Measurements from ENCODE around the gene RGS7. TPM values are rescaled to one million over a fixed set of nuclear protein-coding genes. Genes with fewer than 3 reads are reported as not detected.

RGS7 gene
- total RNA-seq, 1 experiment from 2014 or later: not detected

DNA sequence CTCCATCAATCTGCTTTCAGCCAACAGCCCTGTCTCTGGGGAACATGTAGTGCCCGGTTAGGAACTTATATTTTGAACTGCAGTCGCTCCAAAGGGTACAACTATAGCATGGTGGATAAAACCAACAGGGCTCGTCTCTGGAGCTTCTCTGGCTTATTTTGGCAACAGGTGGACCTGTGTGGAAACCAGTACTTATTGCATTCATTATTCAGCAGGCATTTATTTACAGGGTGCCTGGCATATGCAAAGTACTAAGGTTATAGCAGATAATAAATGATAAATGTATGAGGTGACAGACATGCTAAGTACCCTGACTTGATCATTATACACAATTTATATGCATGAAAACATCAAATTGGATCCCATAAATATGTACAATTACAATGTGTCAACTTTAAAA lies 93.7 kb downstream of the RGS7 start:
- Histone ChIP-seq H4K20me1 (ENCODE audit: insufficient read depth, low read depth, low read length) (no peaks in the 10 kb centered on the region), H3K4me2 (ENCODE audit: low read depth, low read length, poor library complexity, severe bottlenecking) (no peak overlapping the region), H3K9me2 (replicated peaks; ENCODE audit: insufficient read depth, low read length) (no peaks in the 10 kb centered on the region), H3K4me3 (ENCODE audit: low read length) (no peak overlapping the region), H3K27ac (ENCODE audit: low read length) (no peak overlapping the region), H3K9me3 (ENCODE audit: low read length) (no peaks in the 10 kb centered on the region), H3K27me3 (ENCODE audit: low read length) (no peaks in the 10 kb centered on the region), H3K36me3 (ENCODE audit: insufficient read depth, low read length) (no peaks in the 10 kb centered on the region), H2AFZ (ENCODE audit: low read length) (no peak overlapping the region), H3K4me1 (ENCODE audit: low read length) (no peaks in the 10 kb centered on the region), H3K79me2 (ENCODE audit: low read length) (no peaks in the 10 kb centered on the region), H3K9ac (ENCODE audit: low read length) (no peak overlapping the region)
- DNase-seq: no peak

DNA sequence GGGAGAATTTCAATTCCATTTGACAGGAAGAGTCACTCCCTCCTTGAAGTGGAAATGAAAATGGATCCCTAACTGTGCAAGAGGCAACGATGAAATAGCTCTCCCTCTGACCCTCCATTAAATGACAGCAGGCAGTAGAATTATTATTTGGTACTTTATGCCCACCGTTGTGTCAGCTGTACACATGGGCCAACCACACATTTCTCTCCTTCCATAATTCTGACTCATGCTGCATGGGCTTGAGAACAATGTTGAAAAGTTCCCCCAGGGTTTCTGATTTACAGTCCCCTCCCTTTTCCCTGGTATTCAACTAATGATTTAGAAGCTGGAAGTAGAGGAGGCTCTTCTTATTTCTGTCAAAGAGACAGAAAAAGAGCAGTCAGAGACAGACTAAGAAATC lies 103.5 kb downstream of the RGS7 start:
- H3K9me2 ChIP-seq (replicated peaks; ENCODE audit: insufficient read depth, low read length): no peaks in the 10 kb centered on the region

DNA sequence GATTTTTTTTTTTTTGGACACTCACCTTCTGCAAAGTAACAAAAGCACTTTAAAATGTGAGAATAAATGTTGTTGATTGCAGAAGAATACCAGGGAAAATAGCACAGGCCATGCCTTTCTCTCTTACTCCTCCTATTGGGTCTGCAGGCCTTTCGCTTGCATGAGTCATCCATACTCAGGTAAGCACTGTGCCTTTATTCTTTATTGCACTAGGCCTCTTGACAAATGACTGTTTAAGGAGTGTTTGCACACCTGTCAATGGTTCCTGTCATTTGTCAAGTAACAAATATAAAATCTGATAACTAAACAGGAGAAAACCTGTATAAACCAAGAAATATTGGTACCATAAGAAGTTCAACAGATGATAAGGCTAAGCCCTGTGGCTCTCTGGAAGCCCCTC lies 106.5 kb downstream of the RGS7 start:
- H3K9ac ChIP-seq (ENCODE audit: low read length): no peak overlapping the region
- H3K27ac ChIP-seq (ENCODE audit: low read length): no peak overlapping the region
- H3K4me1 ChIP-seq (ENCODE audit: low read length): no peaks in the 10 kb centered on the region
- no peaks in the 10 kb centered on the region for H3K79me2 ChIP-seq (ENCODE audit: low read length)
- no peaks in the 10 kb centered on the region for H4K20me1 ChIP-seq (ENCODE audit: insufficient read depth, low read depth, low read length)
- no peaks in the 10 kb centered on the region for H3K9me2 ChIP-seq (replicated peaks; ENCODE audit: insufficient read depth, low read length)
- H3K4me2 ChIP-seq (ENCODE audit: low read depth, low read length, poor library complexity, severe bottlenecking): no peak overlapping the region
- no peak for DNase-seq
- no peaks in the 10 kb centered on the region for H3K27me3 ChIP-seq (ENCODE audit: low read length)
- no peak overlapping the region for H3K4me3 ChIP-seq (ENCODE audit: low read length)
- no peaks in the 10 kb centered on the region for H3K9me3 ChIP-seq (ENCODE audit: low read length)
- no peak overlapping the region for H2AFZ ChIP-seq (ENCODE audit: low read length)
- no peaks in the 10 kb centered on the region for H3K36me3 ChIP-seq (ENCODE audit: insufficient read depth, low read length)

More for the DNA sequence above, 103.5 kb downstream of the RGS7 start:
- Histone ChIP-seq H3K79me2 (ENCODE audit: low read length) (no peaks in the 10 kb centered on the region), H3K27ac (ENCODE audit: low read length) (no peak overlapping the region), H3K9ac (ENCODE audit: low read length) (no peak overlapping the region), H3K4me3 (ENCODE audit: low read length) (no peak overlapping the region), H3K36me3 (ENCODE audit: insufficient read depth, low read length) (no peaks in the 10 kb centered on the region), H4K20me1 (ENCODE audit: insufficient read depth, low read depth, low read length) (no peaks in the 10 kb centered on the region), H3K4me2 (ENCODE audit: low read depth, low read length, poor library complexity, severe bottlenecking) (no peak overlapping the region), H3K4me1 (ENCODE audit: low read length) (no peaks in the 10 kb centered on the region), H2AFZ (ENCODE audit: low read length) (no peak overlapping the region), H3K9me3 (ENCODE audit: low read length) (no peaks in the 10 kb centered on the region), H3K27me3 (ENCODE audit: low read length) (no peaks in the 10 kb centered on the region)
- DNase-seq: no peak

- H3K79me2 ChIP-seq (ENCODE audit: low read length): no peaks in the 10 kb centered on the region
- H4K20me1 ChIP-seq (ENCODE audit: insufficient read depth, low read depth, low read length): no peaks in the 10 kb centered on the region
- H3K9ac ChIP-seq (ENCODE audit: low read length): no peak overlapping the region
- no peak overlapping the region for H3K4me2 ChIP-seq (ENCODE audit: low read depth, low read length, poor library complexity, severe bottlenecking)
- no peaks in the 10 kb centered on the region for H3K36me3 ChIP-seq (ENCODE audit: insufficient read depth, low read length)
- H3K9me3 ChIP-seq (ENCODE audit: low read length): no peaks in the 10 kb centered on the region
- H2AFZ ChIP-seq (ENCODE audit: low read length): no peak overlapping the region
- no peaks in the 10 kb centered on the region for H3K27me3 ChIP-seq (ENCODE audit: low read length)
- H3K4me1 ChIP-seq (ENCODE audit: low read length): no peaks in the 10 kb centered on the region
- H3K9me2 ChIP-seq (replicated peaks; ENCODE audit: insufficient read depth, low read length): no peaks in the 10 kb centered on the region
- H3K27ac ChIP-seq (ENCODE audit: low read length): no peak overlapping the region
- no peak overlapping the region for H3K4me3 ChIP-seq (ENCODE audit: low read length)
- DNase-seq: no peak
Measured at GRCh38 chr1:241240069-241240468, 116.9 kb downstream of the RGS7 start.

- Histone ChIP-seq H3K36me3 (ENCODE audit: insufficient read depth, low read length) (no peaks in the 10 kb centered on the region), H3K9ac (ENCODE audit: low read length) (no peak overlapping the region), H2AFZ (ENCODE audit: low read length) (no peak overlapping the region), H3K27me3 (ENCODE audit: low read length) (no peaks in the 10 kb centered on the region), H3K9me3 (ENCODE audit: low read length) (no peaks in the 10 kb centered on the region), H3K4me3 (ENCODE audit: low read length) (no peak overlapping the region), H3K79me2 (ENCODE audit: low read length) (no peaks in the 10 kb centered on the region), H4K20me1 (ENCODE audit: insufficient read depth, low read depth, low read length) (no peaks in the 10 kb centered on the region), H3K9me2 (replicated peaks; ENCODE audit: insufficient read depth, low read length) (no peaks in the 10 kb centered on the region), H3K4me2 (ENCODE audit: low read depth, low read length, poor library complexity, severe bottlenecking) (no peak overlapping the region), H3K4me1 (ENCODE audit: low read length) (no peaks in the 10 kb centered on the region), H3K27ac (ENCODE audit: low read length) (no peak overlapping the region)
- DNase-seq: no peak
Measured at GRCh38 chr1:241237873-241238272, 119.1 kb downstream of the RGS7 start.

DNA sequence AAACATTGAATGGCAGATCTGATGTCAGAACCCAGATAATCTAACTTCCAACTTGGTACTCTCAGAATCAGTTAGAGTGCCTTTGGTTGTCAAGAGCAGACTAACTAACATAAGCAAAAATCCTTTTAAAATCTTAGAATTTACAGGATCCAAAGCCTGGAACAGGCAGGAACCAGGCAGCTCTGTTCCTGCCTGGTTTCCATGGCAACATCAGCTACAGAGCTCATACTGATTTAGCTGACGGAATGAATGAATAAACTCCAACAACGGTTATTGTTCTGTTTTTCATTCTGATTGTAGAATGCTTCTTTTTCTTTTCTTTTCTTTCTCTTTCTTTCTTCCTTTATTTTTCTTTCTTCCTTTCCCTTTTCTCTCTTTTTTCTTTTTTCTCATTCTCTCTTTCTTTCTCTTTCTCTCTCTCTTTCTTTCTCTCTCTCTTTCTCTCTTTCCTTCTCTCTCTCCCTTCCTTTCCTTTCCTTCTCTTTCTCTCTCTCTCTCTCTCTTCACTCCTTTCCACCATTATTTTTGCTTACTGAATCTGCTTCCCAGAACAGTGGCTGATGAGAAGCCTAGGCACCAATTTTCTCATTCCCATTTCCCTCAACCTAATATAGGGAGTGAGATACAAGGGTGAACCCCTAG lies 121.6 kb downstream of the RGS7 start:
- Histone ChIP-seq H3K4me3 (ENCODE audit: low read length) (no peak overlapping the region), H3K27me3 (ENCODE audit: low read length) (no peaks in the 10 kb centered on the region), H3K9me2 (replicated peaks; ENCODE audit: insufficient read depth, low read length) (no peaks in the 10 kb centered on the region), H3K4me2 (ENCODE audit: low read depth, low read length, poor library complexity, severe bottlenecking) (no peak overlapping the region), H4K20me1 (ENCODE audit: insufficient read depth, low read depth, low read length) (no peaks in the 10 kb centered on the region), H3K4me1 (ENCODE audit: low read length) (no peaks in the 10 kb centered on the region), H3K36me3 (ENCODE audit: insufficient read depth, low read length) (no peaks in the 10 kb centered on the region), H3K9me3 (ENCODE audit: low read length) (no peaks in the 10 kb centered on the region), H3K27ac (ENCODE audit: low read length) (no peak overlapping the region), H2AFZ (ENCODE audit: low read length) (no peak overlapping the region), H3K79me2 (ENCODE audit: low read length) (no peaks in the 10 kb centered on the region), H3K9ac (ENCODE audit: low read length) (no peak overlapping the region)
- DNase-seq: no peak

DNA sequence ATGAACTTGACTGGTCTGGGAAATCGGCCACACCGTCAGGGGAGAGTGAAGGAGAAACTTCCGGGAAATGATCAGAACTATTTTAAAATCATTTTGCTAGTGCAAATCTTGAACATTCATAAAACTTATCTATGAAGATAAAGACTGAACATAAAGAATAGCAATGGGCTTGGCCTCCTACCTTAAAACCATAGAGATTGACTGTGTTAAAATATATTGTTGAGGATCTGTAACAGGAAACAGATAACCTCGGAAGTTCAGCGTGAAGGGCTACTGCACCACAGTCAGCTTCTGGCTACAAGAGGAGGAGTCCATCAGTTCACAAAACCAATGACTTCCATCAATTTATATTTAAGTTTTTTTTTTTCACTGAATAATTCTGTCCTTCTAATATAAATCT lies 127.3 kb downstream of the RGS7 start:
- Histone ChIP-seq H3K79me2 (ENCODE audit: low read length) (no peaks in the 10 kb centered on the region), H3K36me3 (ENCODE audit: insufficient read depth, low read length) (no peaks in the 10 kb centered on the region), H3K9me2 (replicated peaks; ENCODE audit: insufficient read depth, low read length) (no peaks in the 10 kb centered on the region), H4K20me1 (ENCODE audit: insufficient read depth, low read depth, low read length) (no peaks in the 10 kb centered on the region), H3K27ac (ENCODE audit: low read length) (no peak overlapping the region), H3K4me3 (ENCODE audit: low read length) (no peak overlapping the region), H3K4me1 (ENCODE audit: low read length) (no peaks in the 10 kb centered on the region), H2AFZ (ENCODE audit: low read length) (no peak overlapping the region), H3K27me3 (ENCODE audit: low read length) (no peaks in the 10 kb centered on the region), H3K4me2 (ENCODE audit: low read depth, low read length, poor library complexity, severe bottlenecking) (no peak overlapping the region), H3K9me3 (ENCODE audit: low read length) (no peaks in the 10 kb centered on the region), H3K9ac (ENCODE audit: low read length) (no peak overlapping the region)
- no peak for DNase-seq

DNA sequence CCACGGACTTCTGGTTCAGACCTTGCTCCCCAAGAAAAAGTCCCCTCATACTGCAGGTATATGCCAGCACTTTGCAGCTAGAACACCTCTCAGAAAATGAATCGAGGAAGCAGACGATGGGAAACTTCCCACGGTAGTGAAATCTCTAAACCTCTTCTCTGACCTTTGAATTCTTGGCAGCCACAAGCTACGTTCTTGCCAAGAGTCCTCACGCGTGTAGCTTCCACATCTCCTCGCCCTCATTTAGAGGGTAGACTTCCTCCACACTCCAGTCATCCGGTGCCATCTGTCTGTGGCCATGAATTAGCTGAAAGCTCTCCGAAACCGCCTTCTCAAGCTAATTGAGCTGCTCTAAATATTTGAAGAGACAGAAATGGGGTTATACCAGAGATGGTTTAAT lies 127.8 kb downstream of the RGS7 start:
- H4K20me1 ChIP-seq (ENCODE audit: insufficient read depth, low read depth, low read length): no peaks in the 10 kb centered on the region
- H3K27me3 ChIP-seq (ENCODE audit: low read length): no peaks in the 10 kb centered on the region
- H3K4me1 ChIP-seq (ENCODE audit: low read length): no peaks in the 10 kb centered on the region
- no peaks in the 10 kb centered on the region for H3K79me2 ChIP-seq (ENCODE audit: low read length)
- H3K9me3 ChIP-seq (ENCODE audit: low read length): no peaks in the 10 kb centered on the region
- no peak overlapping the region for H3K27ac ChIP-seq (ENCODE audit: low read length)
- H3K36me3 ChIP-seq (ENCODE audit: insufficient read depth, low read length): no peaks in the 10 kb centered on the region
- H3K9me2 ChIP-seq (replicated peaks; ENCODE audit: insufficient read depth, low read length): no peaks in the 10 kb centered on the region
- no peak overlapping the region for H2AFZ ChIP-seq (ENCODE audit: low read length)
- no peak for DNase-seq
- no peak overlapping the region for H3K9ac ChIP-seq (ENCODE audit: low read length)
- no peak overlapping the region for H3K4me2 ChIP-seq (ENCODE audit: low read depth, low read length, poor library complexity, severe bottlenecking)
- no peak overlapping the region for H3K4me3 ChIP-seq (ENCODE audit: low read length)

- Histone ChIP-seq H3K9me2 (replicated peaks; ENCODE audit: insufficient read depth, low read length) (no peaks in the 10 kb centered on the region), H3K4me1 (ENCODE audit: low read length) (no peaks in the 10 kb centered on the region), H3K4me2 (ENCODE audit: low read depth, low read length, poor library complexity, severe bottlenecking) (no peak overlapping the region), H4K20me1 (ENCODE audit: insufficient read depth, low read depth, low read length) (no peaks in the 10 kb centered on the region), H3K27ac (ENCODE audit: low read length) (no peak overlapping the region), H2AFZ (ENCODE audit: low read length) (no peak overlapping the region), H3K27me3 (ENCODE audit: low read length) (no peaks in the 10 kb centered on the region), H3K79me2 (ENCODE audit: low read length) (no peaks in the 10 kb centered on the region), H3K9ac (ENCODE audit: low read length) (no peak overlapping the region), H3K36me3 (ENCODE audit: insufficient read depth, low read length) (no peaks in the 10 kb centered on the region), H3K9me3 (ENCODE audit: low read length) (no peaks in the 10 kb centered on the region), H3K4me3 (ENCODE audit: low read length) (no peak overlapping the region)
- DNase-seq: no peak
Measured at GRCh38 chr1:241228339-241228738, 128.7 kb downstream of the RGS7 start.
